CD4-positive, alpha-beta T cell (primary cell): Measurements from ENCODE around the gene LRRC36. TPM values are rescaled to one million over a fixed set of nuclear protein-coding genes. Genes with fewer than 3 reads are reported as not detected.
"Not testable (repeated sequence)": the region's sequence is repeated elsewhere in the genome, so short reads cannot be mapped to it uniquely, and the experiment has no call there.

Source experiments
- ATAC-seq: fragments of 200-7000 bp; cut with Tn5 transposase; one replicate; pipeline ENCODE4 v1.10.0; 2022; ENCODE audit warnings: mild to moderate bottlenecking; ENCODE audit not compliant: poor library complexity
- CTCF ChIA-PET: fragments of 350-600 bp; sonication (Branson Sonifier 250); formaldehyde crosslinking; loops from one replicate; lab custom pipeline; 2021; ENCODE audit warnings: antibody characterized with exemption, inconsistent platforms; lab: Charles Lee
- POLR2A ChIA-PET: fragments of 350-600 bp; sonication (Branson Sonifier 250); formaldehyde crosslinking; loops from one replicate; lab custom pipeline; 2021; ENCODE audit warnings: antibody characterized with exemption, inconsistent platforms; lab: Charles Lee
- DNase-seq, 14 experiments: peaks; one replicate each; pipeline ENCODE4 v3.0.0-alpha.2; 2013 to 2020; ENCODE audit warnings: mixed read lengths in 2 of 14
- H3K27ac ChIP-seq, 2 donors: one replicate each; pipeline versions ENCODE4 v1.5.1 to v1.7.0; 2013; ENCODE audit warnings: low read length in 2 of 2, low read depth in 1 of 2, mild to moderate bottlenecking in 1 of 2
- H3K27me3 ChIP-seq, 2 experiments: 1 replicate in 1 of 2; 2 replicates in 1 of 2; pipeline versions ENCODE4 v1.6.1 to v1.7.0; 2013; ENCODE audit warnings: low read length in 2 of 2, control low read depth in 1 of 2, mild to moderate bottlenecking in 1 of 2, moderate library complexity in 1 of 2; ENCODE audit not compliant: insufficient read depth in 2 of 2, control insufficient read depth in 1 of 2
- H3K36me3 ChIP-seq: one replicate; pipeline ENCODE4 v1.6.1; 2013; ENCODE audit warnings: low read length, control low read depth; ENCODE audit not compliant: insufficient read depth
- H3K4me1 ChIP-seq: one replicate; pipeline ENCODE4 v1.6.1; 2013; ENCODE audit warnings: low read length, control low read depth; ENCODE audit not compliant: insufficient read depth
- H3K4me3 ChIP-seq: one replicate; pipeline ENCODE4 v1.5.1; 2013; ENCODE audit warnings: mild to moderate bottlenecking, low read length, moderate library complexity
- H3K9me3 ChIP-seq, 2 experiments: 1 replicate in 1 of 2; 2 replicates in 1 of 2; pipeline versions ENCODE4 v1.6.1 to v1.7.0; 2013; ENCODE audit warnings: low read length in 2 of 2, mild to moderate bottlenecking in 2 of 2, control low read depth in 1 of 2, moderate library complexity in 1 of 2; ENCODE audit not compliant: control insufficient read depth in 1 of 2, insufficient read depth in 1 of 2
- H3K27ac Mint-ChIP-seq: one replicate; pipeline ENCODE4 v1.8.0; 2020; ENCODE audit warnings: mixed read lengths
- H3K27me3 Mint-ChIP-seq: one replicate; pipeline ENCODE4 v1.8.0; 2021; ENCODE audit warnings: mixed read lengths
- H3K36me3 Mint-ChIP-seq: one replicate; pipeline ENCODE4 v1.8.0; 2021; ENCODE audit warnings: low read depth, mixed read lengths
- H3K4me1 Mint-ChIP-seq: one replicate; pipeline ENCODE4 v1.8.0; 2021; ENCODE audit warnings: low read depth, mixed read lengths
- H3K4me3 Mint-ChIP-seq: one replicate; pipeline ENCODE4 v1.8.0; 2020; ENCODE audit warnings: mild to moderate bottlenecking, mixed read lengths
- H3K9me3 Mint-ChIP-seq: one replicate; pipeline ENCODE4 v1.8.0; 2020; ENCODE audit warnings: mixed read lengths
- CTCF ChIP-seq: fragments of 200-600 bp; IDR thresholded peaks from one replicate; pipeline ENCODE4 v1.8.0; 2022; ENCODE audit warnings: antibody characterized with exemption, mild to moderate bottlenecking
- intact Hi-C, 2 experiments: fragments of 100-400 bp; cut with DNase I in 1 of 2; cut with micrococcal nuclease in 1 of 2; formaldehyde crosslinking; loops; one replicate each; pipeline versions ENCODE4 v1.15.1 to v1.9.0; 2023 to 2025; cut with DNase I, micrococcal nuclease
- total RNA-seq, 174 experiments: library from RNA in 2 of 174; stranded (reverse) in 2 of 174; gene quantifications; one replicate each; pipeline ENCODE4 v1.2.3 and lab custom pipeline; 2021 to 2026

Gene LRRC36
- total RNA-seq, 2 experiments from 2014 or later, result not detected

- ChIA-PET CTCF (no interaction called here), POLR2A (no interaction called here)
- Histone ChIP-seq H3K27ac (no peak overlapping the region), H3K4me3 (no peak overlapping the region), H3K9me3 (no peaks in the 10 kb centered on the region), H3K4me1 (peaks cover 12% of the 10 kb centered on the region), H3K36me3 (no peaks in the 10 kb centered on the region), H3K27me3 (peaks cover 18 to 20% of the 10 kb centered on the region in 2 experiments)
- no peak for DNase-seq
- ATAC-seq, result no peak
- intact Hi-C loops, result loop anchor here in 1 of 2 experiments (10.0 kb wide), 1 partner anchor 437 kb away; no protein-coding TSS in a partner anchor
- Mint-ChIP-seq H3K27me3 (peaks cover 32% of the 10 kb centered on the region), H3K27ac (no peak overlapping the region), H3K9me3 (no peaks in the 10 kb centered on the region), H3K36me3 (no peaks in the 10 kb centered on the region), H3K4me1 (peaks cover 4% of the 10 kb centered on the region), H3K4me3 (no peak overlapping the region)
- no peak for TF ChIP-seq CTCF
Observed at GRCh38 chr16:67412294-67412693, 85.7 kb downstream of the LRRC36 start.

- no peak for TF ChIP-seq CTCF
- H3K27ac ChIP-seq, result no peak overlapping the region
- no peak overlapping the region for H3K4me3 ChIP-seq
- H3K9me3 Mint-ChIP-seq, result no peaks in the 10 kb centered on the region
- ChIA-PET POLR2A (no interaction called here), CTCF (interaction anchor here (1.6 kb wide), 1 partner anchor 14 kb away, joined by 3 read pairs; no protein-coding TSS in a partner anchor)
- no peaks in the 10 kb centered on the region for H3K9me3 ChIP-seq
- DNase-seq (no peak), ATAC-seq (no peak)
- H3K4me1 ChIP-seq, result peaks cover 12% of the 10 kb centered on the region
- H3K4me1 Mint-ChIP-seq, result peaks cover 4% of the 10 kb centered on the region
- H3K36me3 Mint-ChIP-seq, result no peaks in the 10 kb centered on the region
- H3K36me3 ChIP-seq, result no peaks in the 10 kb centered on the region
- intact Hi-C loops, result loop anchor here in 1 of 2 experiments (10.0 kb wide), 1 partner anchor 439 kb away; no protein-coding TSS in a partner anchor
- H3K27ac Mint-ChIP-seq, result no peak overlapping the region
- peaks cover 44% of the 10 kb centered on the region for H3K27me3 Mint-ChIP-seq
- H3K4me3 Mint-ChIP-seq, result no peak overlapping the region
- peaks cover 22 to 27% of the 10 kb centered on the region in 2 experiments for H3K27me3 ChIP-seq
Observed at GRCh38 chr16:67413978-67414911, 87.6 kb downstream of the LRRC36 start.

- H3K27ac Mint-ChIP-seq, H3K36me3 ChIP-seq, H3K9me3 ChIP-seq, DNase-seq, H3K9me3 Mint-ChIP-seq, POLR2A ChIA-PET, H3K4me3 ChIP-seq, H3K4me3 Mint-ChIP-seq, ATAC-seq, H3K4me1 Mint-ChIP-seq, H3K27ac ChIP-seq, H3K36me3 Mint-ChIP-seq: not testable (repeated sequence)
- Histone ChIP-seq H3K4me1 (peaks cover 12% of the 10 kb centered on the region), H3K27me3 (peaks cover 20 to 27% of the 10 kb centered on the region in 2 experiments)
- CTCF ChIA-PET, result interaction anchor here (1.6 kb wide), 1 partner anchor 12 kb away, joined by 3 read pairs; no protein-coding TSS in a partner anchor
- intact Hi-C loops, result loop anchor here (5.0 to 10.0 kb wide), 2 partner anchors 438 to 441 kb away; no protein-coding TSS in a partner anchor
- H3K27me3 Mint-ChIP-seq, result peaks cover 48% of the 10 kb centered on the region
Observed at GRCh38 chr16:67415421-67415820, 88.8 kb downstream of the LRRC36 start.
